ENCODE results near the gene SLC22A17. TPM values are rescaled to one million over a fixed set of nuclear protein-coding genes. Genes with fewer than 3 reads are reported as not detected.

SLC22A17 gene
- total RNA-seq, 2 donors from 2014 or later, result 2.7 to 8.0 TPM

- intact Hi-C loops (cut with DNase I, micrococcal nuclease), result no loop called here
- ATAC-seq (no peak), DNase-seq (no peak)
Observed at GRCh38 chr14:23370221-23370620, 17.5 kb upstream of the SLC22A17 start.

GRCh38 chr14:23366426-23366921 lies 13.8 kb upstream of the SLC22A17 start:
- intact Hi-C loops (cut with DNase I, micrococcal nuclease), result no loop called here
- peak; percentile 47 to 52 for DNase-seq
- peak; percentile 21 for ATAC-seq

- intact Hi-C loops (cut with DNase I, micrococcal nuclease), result no loop called here
- ATAC-seq (peak; percentile 28), DNase-seq (peak in 1 of 2 donors; percentile 36)
Observed at GRCh38 chr14:23365732-23366425, 13.2 kb upstream of the SLC22A17 start.

GRCh38 chr14:23365036-23365731 lies 12.5 kb upstream of the SLC22A17 start, which contains the start of gene EFS:
TSS of gene EFS (minus strand) at chr14:23365172. CDS start at chr14:23365025, 147 bp downstream.
- intact Hi-C loops (cut with DNase I, micrococcal nuclease), result no loop called here
- no peak for DNase-seq

GRCh38 chr14:23364164-23365035 lies 11.7 kb upstream of the SLC22A17 start:
- no peak for DNase-seq
- no peak for ATAC-seq
- intact Hi-C loops (cut with DNase I, micrococcal nuclease), result no loop called here

More at GRCh38 chr14:23365036-23365731, 12.5 kb upstream of the SLC22A17 start, which contains the start of gene EFS:
- ATAC-seq, result peak; percentile 12

GRCh38 chr14:23362200-23362599 lies 9.5 kb upstream of the SLC22A17 start:
- DNase-seq (no peak), ATAC-seq (no peak)
- intact Hi-C loops (cut with DNase I, micrococcal nuclease), result no loop called here

- intact Hi-C loops (cut with DNase I, micrococcal nuclease), result no loop called here
- DNase-seq (no peak), ATAC-seq (no peak)
Observed at GRCh38 chr14:23361763-23362162, 9.1 kb upstream of the SLC22A17 start.

- no peak for DNase-seq
- intact Hi-C loops (cut with DNase I, micrococcal nuclease), result no loop called here
- ATAC-seq, result no peak
Observed at GRCh38 chr14:23361320-23361719, 8.6 kb upstream of the SLC22A17 start.

- ATAC-seq (no peak), DNase-seq (no peak)
- intact Hi-C loops (cut with DNase I, micrococcal nuclease), result no loop called here
Observed at GRCh38 chr14:23360496-23360895, 7.8 kb upstream of the SLC22A17 start.

GRCh38 chr14:23359722-23360447 lies 7.2 kb upstream of the SLC22A17 start:
- intact Hi-C loops (cut with DNase I, micrococcal nuclease), result no loop called here
- ATAC-seq (no peak), DNase-seq (no peak)

GRCh38 chr14:23359167-23359626 lies 6.5 kb upstream of the SLC22A17 start:
- no peak for DNase-seq
- intact Hi-C loops (cut with DNase I, micrococcal nuclease), result no loop called here
- ATAC-seq, result no peak

GRCh38 chr14:23358553-23359166 lies 6.0 kb upstream of the SLC22A17 start:
- DNase-seq, result no peak
- intact Hi-C loops (cut with DNase I, micrococcal nuclease), result no loop called here
- no peak for ATAC-seq

- ATAC-seq, result no peak
- intact Hi-C loops (cut with DNase I, micrococcal nuclease), result no loop called here
- no peak for DNase-seq
Observed at GRCh38 chr14:23358042-23358441, 5.4 kb upstream of the SLC22A17 start.

GRCh38 chr14:23357261-23357660 lies 4.6 kb upstream of the SLC22A17 start:
- ATAC-seq, result no peak
- intact Hi-C loops (cut with DNase I, micrococcal nuclease), result no loop called here
- DNase-seq, result no peak

- DNase-seq (no peak), ATAC-seq (no peak)
- intact Hi-C loops (cut with DNase I, micrococcal nuclease), result no loop called here
Observed at GRCh38 chr14:23356662-23357061, 4.0 kb upstream of the SLC22A17 start.

- no peak for ATAC-seq
- DNase-seq, result no peak
Observed at GRCh38 chr14:23355871-23356435, 3.3 kb upstream of the SLC22A17 start.

GRCh38 chr14:23354990-23355389 lies 2.3 kb upstream of the SLC22A17 start:
- intact Hi-C loops (cut with DNase I, micrococcal nuclease), result no loop called here
- no peak for DNase-seq
- ATAC-seq, result no peak

More at GRCh38 chr14:23355871-23356435, 3.3 kb upstream of the SLC22A17 start:
- intact Hi-C loops (cut with DNase I, micrococcal nuclease), result no loop called here

- ATAC-seq (no peak), DNase-seq (no peak)
- intact Hi-C loops (cut with DNase I, micrococcal nuclease), result no loop called here
Observed at GRCh38 chr14:23353433-23353780, 720 bp upstream of the SLC22A17 start.

All from left colon (tissue), 2 donors.